Measurements from ENCODE around the gene ANKRD11. TPM values are rescaled to one million over a fixed set of nuclear protein-coding genes. Genes with fewer than 3 reads are reported as not detected.
A peak's percentile ranks its signal among the peaks of the same experiment; 100 is the strongest.

Gene ANKRD11
- total RNA-seq, 1 experiment from 2014 or later = 266 TPM

DNA sequence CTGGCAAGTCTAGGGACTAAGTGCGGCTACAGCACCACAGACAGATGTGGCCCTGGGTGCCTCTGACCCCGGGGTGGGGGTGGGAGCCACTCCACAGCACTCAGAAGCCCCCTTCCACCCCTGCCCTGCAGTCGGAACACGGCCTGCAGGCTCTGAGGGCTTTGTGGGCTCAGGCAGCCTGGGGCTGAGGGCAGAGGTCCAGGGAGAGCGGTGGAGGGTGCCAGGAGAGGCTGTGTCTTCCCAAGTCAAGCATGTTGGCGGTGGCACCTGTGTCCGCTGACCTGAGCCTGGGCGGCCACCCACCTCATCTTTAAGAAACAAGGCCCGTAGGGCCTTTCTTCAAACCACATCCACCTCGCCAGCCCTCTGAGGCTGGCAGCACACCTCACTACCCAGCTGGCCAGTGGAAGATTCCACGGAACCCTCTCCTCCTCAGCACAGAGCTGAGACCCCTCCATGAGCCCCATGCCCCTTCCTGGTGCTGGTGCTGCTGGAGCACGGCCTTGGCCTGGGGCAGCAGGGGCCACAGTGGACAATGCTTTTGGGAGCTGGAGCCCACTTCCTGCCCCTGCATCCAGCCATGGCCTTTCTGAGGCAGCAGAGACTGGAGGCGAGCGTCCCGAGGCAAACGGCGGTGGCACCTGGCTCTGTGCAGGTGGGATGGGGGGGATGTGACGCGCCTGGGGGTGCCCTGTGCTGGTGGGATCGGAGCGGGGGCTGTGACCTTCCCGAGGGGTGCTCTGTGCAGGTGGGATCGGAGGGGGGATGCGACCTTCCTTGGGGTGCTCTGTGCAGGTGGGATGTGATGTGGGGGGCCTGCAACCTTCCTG, 195.1 kb downstream of the ANKRD11 start:
- no peaks in the 10 kb centered on the region for H4K20me1 ChIP-seq (ENCODE audit: insufficient read depth)
- RAD21 ChIA-PET (ENCODE audit: low non-redundant PET in 1 of 2, low total read pairs in 2 of 2, uncharacterized antibody in 2 of 2, unreplicated experiment in 2 of 2) = no interaction called here
- BruUV-seq (replicated peaks) = no TSS peak

More for the DNA sequence above, 195.1 kb downstream of the ANKRD11 start:
- H3K27me3 ChIP-seq (ENCODE audit: insufficient read depth, low read length) = no peaks in the 10 kb centered on the region
- no peaks in the 10 kb centered on the region for H3K9me3 ChIP-seq (ENCODE audit: control insufficient read depth in 1 of 2, insufficient read depth in 1 of 2, low read depth in 1 of 2, low read length in 2 of 2)
- no peak for ATAC-seq
- ChIA-PET POLR2A (no interaction called here), CTCF (interaction anchor here (0.8 kb wide), 1 partner anchor 22 kb away, joined by 5 read pairs; no protein-coding TSS in a partner anchor)
- DNase-seq (ENCODE audit: low read depth, low spot score) = no peak
- intact Hi-C loops (cut with micrococcal nuclease) = no loop called here
- no peak for TF ChIP-seq CBX3 (IDR thresholded peaks at IDR 0.05; ENCODE audit: low read depth)
- no peak for TF ChIP-seq ZFX (IDR thresholded peaks at IDR 0.05)
- 0 out of 2 replicates have a peak, but pooled peaks have one; percentile 18 for TF ChIP-seq POLR2AphosphoS5 (IDR thresholded peaks at IDR 0.05; ENCODE audit: low read depth, low read length)
- TF ChIP-seq CTCF (IDR thresholded peaks at IDR 0.05 in 2 of 3, conservative IDR thresholded peaks at IDR 0.05 in 1 of 3; ENCODE audit: borderline replicate concordance in 1 of 3, insufficient read depth in 1 of 3, low read depth in 2 of 3, low read length in 2 of 3) = no peak
- no peak for TF ChIP-seq POLR2A (IDR thresholded peaks at IDR 0.05; ENCODE audit: borderline replicate concordance, extremely low read depth, insufficient read depth, insufficient read length)
- no peak overlapping the region for H3K27ac ChIP-seq (ENCODE audit: low read depth, low read length)
- H3K79me2 ChIP-seq (ENCODE audit: insufficient read depth, low read length) = peaks cover 85% of the 10 kb centered on the region
- no peak overlapping the region for H3K9ac ChIP-seq (ENCODE audit: low read length)
- no peaks in the 10 kb centered on the region for H3K4me1 ChIP-seq (ENCODE audit: control insufficient read depth in 1 of 2, insufficient read depth in 2 of 2, low read length in 2 of 2)
- H3K4me2 ChIP-seq (ENCODE audit: low read length) = no peak overlapping the region
- H3K36me3 ChIP-seq (ENCODE audit: control insufficient read depth in 1 of 2, insufficient read depth in 2 of 2, low read length in 2 of 2) = peaks cover 7 to 8% of the 10 kb centered on the region in 2 experiments; a peak in 3 of 4 replicates
- H2AFZ ChIP-seq (ENCODE audit: low read depth, low read length, poor library complexity, severe bottlenecking) = no peak overlapping the region
- H3K9me2 ChIP-seq (ENCODE audit: insufficient read depth) = no peaks in the 10 kb centered on the region
- H3K4me3 ChIP-seq (replicated peaks in 1 of 2; ENCODE audit: low read depth in 1 of 2, low read length in 2 of 2) = no peak overlapping the region

Data from HCT116 (cell line).